HEK293 (cell line): ENCODE data around the gene GFOD1.

ENCODE experiments used
- CTCF ChIA-PET: fragments of 350-600 bp; formaldehyde crosslinking; extraction: SDS; loops from one replicate; lab custom pipeline; 2021; ENCODE audit warnings: antibody characterized with exemption; lab: Yijun Ruan, JAX
- POLR2A ChIA-PET: fragments of 300-600 bp; formaldehyde crosslinking; extraction: SDS; loops from one replicate; lab custom pipeline; 2020; ENCODE audit warnings: antibody characterized with exemption, inconsistent platforms; lab: Yijun Ruan, JAX
- H3K27ac ChIP-seq: fragments of 200-500 bp; sonication (Bioruptor generic); 2 replicates; pipeline ENCODE4 v1.5.1; 2014; ENCODE audit warnings: low read depth, low read length, control low read depth, inconsistent platforms; ENCODE audit errors: extremely low read depth
- H3K36me3 ChIP-seq, 2 experiments: fragments of 200-500 bp in 1 of 2; sonication (Bioruptor generic) in 1 of 2; 1 replicate in 1 of 2; 2 replicates in 1 of 2; pipeline ENCODE4 v1.5.1; 2014 to 2017; ENCODE audit warnings: inconsistent platforms in 2 of 2, low read length in 2 of 2; ENCODE audit not compliant: control insufficient read depth in 2 of 2, insufficient read depth in 1 of 2
- H3K4me1 ChIP-seq: fragments of 200-500 bp; sonication (Bioruptor generic); 2 replicates; pipeline ENCODE4 v1.5.1; 2014; ENCODE audit warnings: mild to moderate bottlenecking, low read length, inconsistent platforms; ENCODE audit not compliant: control insufficient read depth, insufficient read depth
- H3K4me3 ChIP-seq: 2 replicates; pipeline ENCODE4 v1.5.1; 2011; ENCODE audit warnings: low read depth, mild to moderate bottlenecking, control low read depth, low read length, moderate library complexity
- H3K9me3 ChIP-seq: fragments of 200-500 bp; sonication (Bioruptor generic); 2 replicates; pipeline ENCODE4 v1.5.1; 2014; ENCODE audit warnings: low read depth, low read length, inconsistent platforms; ENCODE audit not compliant: control insufficient read depth, insufficient read depth
- HOXC10 ChIP-seq: sonication (generic); formaldehyde crosslinking; IDR thresholded peaks from 2 replicates; pipeline ENCODE4 v1.8.1; 2023; ENCODE audit warnings: mild to moderate bottlenecking, missing genetic modification reagents
- PRDM1 ChIP-seq: fragments of 450-650 bp; formaldehyde crosslinking; IDR thresholded peaks from 2 replicates; pipeline ENCODE4; 2016; ENCODE audit warnings: missing biosample characterization, missing genetic modification characterization
- TCF7L2 ChIP-seq: IDR thresholded peaks from 2 replicates; pipeline ENCODE4 v1.6.1; 2011; ENCODE audit warnings: low read depth, mild to moderate bottlenecking, inconsistent platforms, low read length, moderate library complexity, borderline replicate concordance
- TRIM28 ChIP-seq: IDR thresholded peaks from 2 replicates; pipeline ENCODE4 v1.6.1; 2011; ENCODE audit warnings: low read length, control low read depth, borderline replicate concordance
- ZNF184 ChIP-seq: fragments of 450-650 bp; IDR thresholded peaks from 2 replicates; pipeline ENCODE4 v1.5.1; 2018; ENCODE audit warnings: missing biosample characterization, mild to moderate bottlenecking, missing genetic modification characterization
- ZNF211 ChIP-seq: fragments of 450-650 bp; formaldehyde crosslinking; IDR thresholded peaks from 2 replicates; pipeline ENCODE4 v1.5.1; 2016; ENCODE audit warnings: low read depth, missing biosample characterization, missing genetic modification characterization
- ZNF214 ChIP-seq: fragments of 450-650 bp; formaldehyde crosslinking; IDR thresholded peaks from 2 replicates; pipeline ENCODE4 v1.5.1; 2017; ENCODE audit warnings: missing biosample characterization, mild to moderate bottlenecking, missing genetic modification characterization, borderline replicate concordance
- ZNF274 ChIP-seq, 2 experiments: fragments of 200-500 bp in 1 of 2; fragments of 450-650 bp in 1 of 2; sonication (Bioruptor generic) in 1 of 2; formaldehyde crosslinking in 1 of 2; IDR thresholded peaks; 2 replicates each; pipeline versions ENCODE4 v1.5.1 to v1.6.1; 2014 to 2016; ENCODE audit warnings: borderline replicate concordance in 1 of 2, inconsistent platforms in 1 of 2, low read length in 1 of 2, missing biosample characterization in 1 of 2, missing genetic modification characterization in 1 of 2
- ZNF302 ChIP-seq: fragments of 450-650 bp; formaldehyde crosslinking; IDR thresholded peaks from 2 replicates; pipeline ENCODE4 v1.5.1; 2016; ENCODE audit warnings: missing biosample characterization, missing genetic modification characterization, low read depth
- ZNF311 ChIP-seq: fragments of 450-650 bp; formaldehyde crosslinking; IDR thresholded peaks from 2 replicates; pipeline ENCODE4 v1.5.1; 2017; ENCODE audit warnings: missing biosample characterization, missing genetic modification characterization, borderline replicate concordance
- ZNF354C ChIP-seq: fragments of 450-650 bp; formaldehyde crosslinking; IDR thresholded peaks from 2 replicates; pipeline ENCODE4 v1.5.1; 2016; ENCODE audit warnings: missing biosample characterization, missing genetic modification characterization, low read depth, borderline replicate concordance
- ZNF394 ChIP-seq: fragments of 450-650 bp; formaldehyde crosslinking; IDR thresholded peaks from 2 replicates; pipeline ENCODE4 v1.5.1; 2016; ENCODE audit warnings: missing biosample characterization, missing genetic modification characterization, mild to moderate bottlenecking, moderate library complexity, borderline replicate concordance
- ZNF423 ChIP-seq: fragments of 450-650 bp; formaldehyde crosslinking; IDR thresholded peaks from 2 replicates; pipeline ENCODE4 v1.5.1; 2016; ENCODE audit warnings: missing biosample characterization, missing genetic modification characterization
- ZNF521 ChIP-seq: fragments of 450-650 bp; formaldehyde crosslinking; IDR thresholded peaks from 2 replicates; pipeline ENCODE4 v1.5.1; 2017; ENCODE audit warnings: missing biosample characterization, mild to moderate bottlenecking, missing genetic modification characterization
- ZNF571 ChIP-seq: fragments of 450-650 bp; formaldehyde crosslinking; IDR thresholded peaks from 2 replicates; pipeline ENCODE4 v1.5.0; 2017; ENCODE audit warnings: missing biosample characterization, missing genetic modification characterization
- ZNF596 ChIP-seq: fragments of 450-650 bp; IDR thresholded peaks from 2 replicates; pipeline ENCODE4 v1.5.0; 2018; ENCODE audit warnings: missing biosample characterization, mild to moderate bottlenecking, missing genetic modification characterization, moderate library complexity
- ZNF629 ChIP-seq: fragments of 450-650 bp; formaldehyde crosslinking; IDR thresholded peaks from 2 replicates; pipeline ENCODE4 v1.5.1; 2017; ENCODE audit warnings: missing biosample characterization, missing genetic modification characterization
- ZNF670 ChIP-seq: fragments of 450-650 bp; formaldehyde crosslinking; IDR thresholded peaks from 2 replicates; pipeline ENCODE4 v1.5.1; 2016; ENCODE audit warnings: missing biosample characterization, missing genetic modification characterization, low read depth
- ZNF677 ChIP-seq: fragments of 450-650 bp; IDR thresholded peaks from 2 replicates; pipeline ENCODE4 v1.5.0; 2018; ENCODE audit warnings: missing biosample characterization, mild to moderate bottlenecking, missing genetic modification characterization, moderate library complexity
- TF ChIP-seq, protein P1 (sequence below): fragments of 450-650 bp; IDR thresholded peaks from 2 replicates; pipeline ENCODE4 v1.5.1; 2018; ENCODE audit warnings: missing biosample characterization, mild to moderate bottlenecking, missing genetic modification characterization
- TF ChIP-seq, protein P2 (sequence below): fragments of 450-650 bp; formaldehyde crosslinking; IDR thresholded peaks from 2 replicates; pipeline ENCODE4 v1.5.1; 2016; ENCODE audit warnings: missing biosample characterization, missing genetic modification characterization
- TF ChIP-seq, protein P3 (sequence below): fragments of 450-650 bp; formaldehyde crosslinking; IDR thresholded peaks from 2 replicates; pipeline ENCODE4 v1.5.0; 2017; ENCODE audit warnings: missing biosample characterization, missing genetic modification characterization, borderline replicate concordance
- TF ChIP-seq, protein P4 (sequence below): fragments of 450-650 bp; formaldehyde crosslinking; IDR thresholded peaks from 2 replicates; pipeline ENCODE4 v1.5.1; 2016; ENCODE audit warnings: missing biosample characterization, missing genetic modification characterization

The GFOD1 gene

DNA sequence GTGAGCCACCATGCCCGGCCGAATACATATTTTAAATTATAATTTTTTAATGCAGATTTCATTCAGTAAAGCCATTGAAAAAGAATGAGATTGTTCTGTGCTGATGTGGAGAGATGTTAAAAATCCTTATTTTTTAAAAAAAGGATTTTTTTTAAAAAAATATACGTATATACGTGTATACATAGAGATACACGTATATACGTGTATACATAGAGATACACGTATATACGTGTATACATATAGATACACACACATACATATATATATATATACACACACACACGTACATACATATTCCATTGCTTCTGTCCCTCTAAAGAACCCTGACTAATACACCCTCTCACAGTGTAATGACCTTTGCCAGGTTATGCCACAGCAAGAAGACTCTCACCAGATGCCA lies 135.2 kb downstream of the GFOD1 start:
- H3K36me3 ChIP-seq = no peaks in the 10 kb centered on the region
- ChIA-PET POLR2A (no interaction called here), CTCF (interaction anchor here (0.6 kb wide), 2 partner anchors 15 to 21 kb away, joined by 3 to 5 read pairs; no protein-coding TSS in a partner anchor)
- no peaks in the 10 kb centered on the region for H3K4me1 ChIP-seq
- no peak overlapping the region for H3K4me3 ChIP-seq
- H3K27ac ChIP-seq = no peak overlapping the region
- no peak for TF ChIP-seq TCF7L2
- no peak for TF ChIP-seq ZNF629 (tag by site-specific recombination)
- no peak for TF ChIP-seq ZNF214 (tag by site-specific recombination)
- TF ChIP-seq, protein P1, sequence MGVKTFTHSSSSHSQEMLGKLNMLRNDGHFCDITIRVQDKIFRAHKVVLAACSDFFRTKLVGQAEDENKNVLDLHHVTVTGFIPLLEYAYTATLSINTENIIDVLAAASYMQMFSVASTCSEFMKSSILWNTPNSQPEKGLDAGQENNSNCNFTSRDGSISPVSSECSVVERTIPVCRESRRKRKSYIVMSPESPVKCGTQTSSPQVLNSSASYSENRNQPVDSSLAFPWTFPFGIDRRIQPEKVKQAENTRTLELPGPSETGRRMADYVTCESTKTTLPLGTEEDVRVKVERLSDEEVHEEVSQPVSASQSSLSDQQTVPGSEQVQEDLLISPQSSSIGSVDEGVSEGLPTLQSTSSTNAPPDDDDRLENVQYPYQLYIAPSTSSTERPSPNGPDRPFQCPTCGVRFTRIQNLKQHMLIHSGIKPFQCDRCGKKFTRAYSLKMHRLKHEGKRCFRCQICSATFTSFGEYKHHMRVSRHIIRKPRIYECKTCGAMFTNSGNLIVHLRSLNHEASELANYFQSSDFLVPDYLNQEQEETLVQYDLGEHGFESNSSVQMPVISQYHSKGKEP (tag by site-specific recombination) = no peak
- no peak for TF ChIP-seq ZNF311
- H3K9me3 ChIP-seq = no peaks in the 10 kb centered on the region

DNA sequence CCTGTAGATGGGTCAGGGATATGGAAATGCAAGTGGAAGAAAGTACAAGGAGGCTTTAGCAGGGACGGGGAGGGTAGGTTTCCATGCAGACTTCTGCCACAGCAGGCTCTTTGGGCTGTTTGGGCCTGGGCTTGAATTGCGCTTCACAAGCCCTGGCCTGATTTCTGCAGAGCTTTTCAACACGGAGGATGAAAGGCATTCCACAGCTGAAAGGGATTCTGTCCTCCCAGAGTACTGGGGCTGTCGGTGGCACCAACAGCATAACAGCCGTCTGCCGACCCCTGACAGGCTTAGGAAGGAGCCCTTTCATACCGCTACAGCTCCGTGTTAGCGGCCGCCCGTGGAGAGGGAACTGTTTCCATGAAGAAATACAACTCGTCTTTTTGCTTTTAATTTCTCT lies 136.1 kb downstream of the GFOD1 start:
- CTCF ChIA-PET = interaction anchor here (0.6 kb wide), 2 partner anchors 91 to 315 kb away, joined by 3 read pairs; no protein-coding TSS in a partner anchor

DNA sequence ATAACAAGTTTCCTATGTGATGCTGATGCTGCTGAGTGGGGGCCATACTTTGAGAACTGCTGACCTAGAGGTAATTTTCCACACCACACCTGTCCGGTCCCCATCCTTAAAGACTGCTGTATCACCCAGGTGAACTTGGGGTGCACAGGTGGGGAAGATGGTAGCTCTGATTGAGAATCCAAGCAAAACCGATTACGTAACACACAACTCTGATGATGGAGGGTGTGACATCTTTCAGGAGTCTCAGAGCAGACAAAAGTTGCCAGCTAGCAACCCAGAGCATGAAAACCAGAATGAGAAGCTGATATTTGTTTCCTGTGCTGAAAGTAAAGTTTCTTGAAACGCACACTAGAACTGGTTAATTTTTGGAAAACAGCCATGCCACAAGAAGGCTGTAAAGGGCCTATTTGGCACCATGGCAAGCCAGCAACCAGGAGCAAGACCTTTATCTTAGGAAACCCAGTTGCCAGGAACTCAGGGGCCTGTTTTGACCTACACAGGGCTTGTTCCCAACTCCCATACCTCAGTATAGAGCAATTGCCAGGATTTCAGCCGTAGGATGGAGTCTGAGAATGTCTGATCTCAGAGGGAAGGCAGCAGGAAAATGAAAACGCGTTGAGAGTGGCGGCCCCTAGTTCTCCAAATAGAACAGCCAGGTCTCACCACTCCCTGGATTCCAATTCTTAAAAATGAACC lies 137.4 kb downstream of the GFOD1 start:
- Histone ChIP-seq H3K9me3 (no peaks in the 10 kb centered on the region), H3K4me1 (no peaks in the 10 kb centered on the region), H3K36me3 (no peaks in the 10 kb centered on the region), H3K4me3 (no peak overlapping the region), H3K27ac (no peak overlapping the region)
- TF ChIP-seq, protein P2, sequence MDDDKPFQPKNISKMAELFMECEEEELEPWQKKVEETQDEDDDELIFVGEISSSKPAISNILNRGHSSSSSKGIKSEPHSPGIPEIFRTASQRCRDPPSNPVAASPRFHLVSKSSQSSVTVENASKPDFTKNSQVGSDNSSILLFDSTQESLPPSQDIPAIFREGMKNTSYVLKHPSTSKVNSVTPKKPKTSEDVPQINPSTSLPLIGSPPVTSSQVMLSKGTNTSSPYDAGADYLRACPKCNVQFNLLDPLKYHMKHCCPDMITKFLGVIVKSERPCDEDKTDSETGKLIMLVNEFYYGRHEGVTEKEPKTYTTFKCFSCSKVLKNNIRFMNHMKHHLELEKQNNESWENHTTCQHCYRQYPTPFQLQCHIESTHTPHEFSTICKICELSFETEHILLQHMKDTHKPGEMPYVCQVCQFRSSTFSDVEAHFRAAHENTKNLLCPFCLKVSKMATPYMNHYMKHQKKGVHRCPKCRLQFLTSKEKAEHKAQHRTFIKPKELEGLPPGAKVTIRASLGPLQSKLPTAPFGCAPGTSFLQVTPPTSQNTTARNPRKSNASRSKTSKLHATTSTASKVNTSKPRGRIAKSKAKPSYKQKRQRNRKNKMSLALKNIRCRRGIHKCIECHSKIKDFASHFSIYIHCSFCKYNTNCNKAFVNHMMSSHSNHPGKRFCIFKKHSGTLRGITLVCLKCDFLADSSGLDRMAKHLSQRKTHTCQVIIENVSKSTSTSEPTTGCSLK = no peak
- TF ChIP-seq ZNF302 (tag by site-specific recombination) (no peak), ZNF184 (tag by site-specific recombination) (no peak), ZNF354C (no peak), ZNF677 (tag by site-specific recombination) (no peak), PRDM1 (no peak), ZNF274 (IDR thresholded peaks at IDR 0.05; ENCODE audit: low read length) (no peak), ZNF274 (tag by site-specific recombination; IDR thresholded peaks at IDR 0.05; ENCODE audit: borderline replicate concordance) (no peak), HOXC10 (CRISPR knock-in tag) (no peak), TRIM28 (no peak), ZNF670 (tag by site-specific recombination) (no peak), ZNF394 (tag by site-specific recombination) (no peak)
- TF ChIP-seq, protein P3, sequence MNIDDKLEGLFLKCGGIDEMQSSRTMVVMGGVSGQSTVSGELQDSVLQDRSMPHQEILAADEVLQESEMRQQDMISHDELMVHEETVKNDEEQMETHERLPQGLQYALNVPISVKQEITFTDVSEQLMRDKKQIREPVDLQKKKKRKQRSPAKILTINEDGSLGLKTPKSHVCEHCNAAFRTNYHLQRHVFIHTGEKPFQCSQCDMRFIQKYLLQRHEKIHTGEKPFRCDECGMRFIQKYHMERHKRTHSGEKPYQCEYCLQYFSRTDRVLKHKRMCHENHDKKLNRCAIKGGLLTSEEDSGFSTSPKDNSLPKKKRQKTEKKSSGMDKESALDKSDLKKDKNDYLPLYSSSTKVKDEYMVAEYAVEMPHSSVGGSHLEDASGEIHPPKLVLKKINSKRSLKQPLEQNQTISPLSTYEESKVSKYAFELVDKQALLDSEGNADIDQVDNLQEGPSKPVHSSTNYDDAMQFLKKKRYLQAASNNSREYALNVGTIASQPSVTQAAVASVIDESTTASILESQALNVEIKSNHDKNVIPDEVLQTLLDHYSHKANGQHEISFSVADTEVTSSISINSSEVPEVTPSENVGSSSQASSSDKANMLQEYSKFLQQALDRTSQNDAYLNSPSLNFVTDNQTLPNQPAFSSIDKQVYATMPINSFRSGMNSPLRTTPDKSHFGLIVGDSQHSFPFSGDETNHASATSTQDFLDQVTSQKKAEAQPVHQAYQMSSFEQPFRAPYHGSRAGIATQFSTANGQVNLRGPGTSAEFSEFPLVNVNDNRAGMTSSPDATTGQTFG (tag by site-specific recombination) = no peak
- TF ChIP-seq, protein P4, sequence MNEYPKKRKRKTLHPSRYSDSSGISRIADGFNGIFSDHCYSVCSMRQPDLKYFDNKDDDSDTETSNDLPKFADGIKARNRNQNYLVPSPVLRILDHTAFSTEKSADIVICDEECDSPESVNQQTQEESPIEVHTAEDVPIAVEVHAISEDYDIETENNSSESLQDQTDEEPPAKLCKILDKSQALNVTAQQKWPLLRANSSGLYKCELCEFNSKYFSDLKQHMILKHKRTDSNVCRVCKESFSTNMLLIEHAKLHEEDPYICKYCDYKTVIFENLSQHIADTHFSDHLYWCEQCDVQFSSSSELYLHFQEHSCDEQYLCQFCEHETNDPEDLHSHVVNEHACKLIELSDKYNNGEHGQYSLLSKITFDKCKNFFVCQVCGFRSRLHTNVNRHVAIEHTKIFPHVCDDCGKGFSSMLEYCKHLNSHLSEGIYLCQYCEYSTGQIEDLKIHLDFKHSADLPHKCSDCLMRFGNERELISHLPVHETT (tag by site-specific recombination) = no peak
- ChIA-PET POLR2A (no interaction called here), CTCF (interaction anchor here (0.6 kb wide), 1 partner anchor 694 kb away, joined by 3 read pairs; no protein-coding TSS in a partner anchor)

More for the DNA sequence above, 136.1 kb downstream of the GFOD1 start:
- Histone ChIP-seq H3K9me3 (no peaks in the 10 kb centered on the region), H3K36me3 (no peaks in the 10 kb centered on the region), H3K4me3 (no peak overlapping the region), H3K27ac (no peak overlapping the region), H3K4me1 (no peaks in the 10 kb centered on the region)
- no peak for TF ChIP-seq ZNF571 (tag by site-specific recombination)
- TF ChIP-seq ZNF211 = no peak
- no peak for TF ChIP-seq ZNF423
- TF ChIP-seq ZNF521 (tag by site-specific recombination) = no peak
- TF ChIP-seq ZNF596 = no peak
- no peak for TF ChIP-seq TRIM28
- POLR2A ChIA-PET = no interaction called here
